HUES6 (cell line): ENCODE data around the gene ZNF407.
A peak's percentile ranks its signal among the peaks of the same experiment; 100 is the strongest.

Source experiments
- H3K27ac ChIP-seq: 2 replicates; pipeline ENCODE4 v1.7.0; 2013; ENCODE audit warnings: low read depth, mild to moderate bottlenecking, low read length, inconsistent platforms
- H3K27me3 ChIP-seq: 2 replicates; pipeline ENCODE4 v1.6.1; 2013; ENCODE audit warnings: low read length; ENCODE audit not compliant: control insufficient read depth, insufficient read depth
- H3K36me3 ChIP-seq: 2 replicates; pipeline ENCODE4 v1.6.1; 2013; ENCODE audit warnings: low read length; ENCODE audit not compliant: control insufficient read depth, insufficient read depth
- H3K4me1 ChIP-seq: 2 replicates; pipeline ENCODE4 v1.6.1; 2013; ENCODE audit warnings: low read length; ENCODE audit not compliant: control insufficient read depth, insufficient read depth
- H3K4me3 ChIP-seq: 2 replicates; pipeline ENCODE4 v1.5.1; 2013; ENCODE audit warnings: low read depth, low read length
- H3K9ac ChIP-seq: one replicate; pipeline ENCODE4 v1.6.1; 2013; ENCODE audit warnings: mild to moderate bottlenecking, low read length
- H3K9me3 ChIP-seq: 2 replicates; pipeline ENCODE4 v1.6.1; 2013; ENCODE audit warnings: low read depth, low read length; ENCODE audit not compliant: control insufficient read depth, insufficient read depth

ZNF407 gene

DNA sequence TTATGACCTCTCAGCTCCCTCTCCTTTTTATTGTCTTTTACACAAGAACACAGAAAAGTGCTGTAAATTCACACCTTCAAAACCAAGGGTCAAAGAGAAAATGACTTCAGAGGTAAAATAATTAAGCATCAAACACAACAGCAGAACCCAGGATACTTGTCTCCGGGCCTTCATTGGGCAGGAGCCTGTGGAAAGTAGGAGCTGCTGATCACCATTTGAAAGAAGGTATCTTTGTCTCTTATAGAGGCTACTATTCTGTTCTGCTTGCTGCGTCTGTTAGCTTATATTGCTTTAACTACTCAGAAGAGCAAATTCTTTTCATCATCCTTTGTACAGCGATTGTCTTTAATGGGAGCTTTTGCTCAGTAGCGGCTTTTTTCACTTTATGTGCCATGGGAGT is 350.2 kb downstream of the ZNF407 start:
- H3K4me3 ChIP-seq, result no peak overlapping the region
- no peaks in the 10 kb centered on the region for H3K27me3 ChIP-seq
- H3K9ac ChIP-seq, result no peak overlapping the region
- no peaks in the 10 kb centered on the region for H3K36me3 ChIP-seq
- H3K9me3 ChIP-seq, result no peaks in the 10 kb centered on the region
- no peak overlapping the region for H3K27ac ChIP-seq
- peaks cover 30% of the 10 kb centered on the region for H3K4me1 ChIP-seq

DNA sequence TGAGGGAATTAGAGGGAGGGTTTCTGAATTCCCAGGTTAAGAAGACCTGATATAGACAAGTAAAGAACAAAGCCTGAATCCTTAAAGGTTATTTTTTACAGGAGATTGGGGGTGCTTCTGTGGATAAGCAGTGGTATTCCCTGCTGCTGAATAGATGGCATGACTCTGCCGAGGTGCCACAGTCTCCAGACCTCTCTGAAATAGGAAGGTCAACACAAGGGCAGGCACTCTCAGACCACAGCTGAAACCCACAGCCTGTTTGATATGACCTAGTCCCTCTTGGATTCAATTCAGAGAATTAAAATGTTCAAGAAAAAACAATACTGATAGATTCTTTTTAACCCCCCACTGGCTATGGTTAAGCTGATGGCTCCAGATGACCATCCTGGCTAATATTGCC is 351.9 kb downstream of the ZNF407 start:
- no peak overlapping the region for H3K27ac ChIP-seq
- H3K9ac ChIP-seq, result no peak overlapping the region
- no peaks in the 10 kb centered on the region for H3K36me3 ChIP-seq
- no peaks in the 10 kb centered on the region for H3K9me3 ChIP-seq
- no peak overlapping the region for H3K4me3 ChIP-seq
- H3K4me1 ChIP-seq, result peaks cover 30% of the 10 kb centered on the region
- no peaks in the 10 kb centered on the region for H3K27me3 ChIP-seq

DNA sequence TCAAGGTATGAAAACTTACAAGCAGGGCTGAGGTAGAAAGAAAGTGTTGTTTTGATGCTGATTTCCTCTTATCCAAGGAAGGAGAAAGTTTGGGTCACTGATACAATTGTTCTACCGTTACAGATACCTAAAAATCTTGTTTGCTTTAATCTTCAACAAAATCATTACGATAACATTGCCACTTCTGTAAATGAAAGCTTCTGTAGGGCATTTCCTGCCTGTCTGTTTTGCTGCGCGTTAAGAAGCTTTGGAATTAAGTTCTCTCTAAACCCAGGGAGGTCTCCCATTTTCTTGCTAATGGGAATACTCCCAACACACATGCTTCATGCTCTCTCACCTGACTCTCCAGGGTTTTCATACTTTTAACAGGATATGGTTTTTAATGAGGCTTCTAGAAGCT is 352.8 kb downstream of the ZNF407 start:
- Histone ChIP-seq H3K4me1 (peaks cover 30% of the 10 kb centered on the region), H3K36me3 (no peaks in the 10 kb centered on the region), H3K9ac (no peak overlapping the region), H3K4me3 (no peak overlapping the region), H3K27ac (peak overlapping the region; percentile 31; the same call in 1 of the 2 replicates), H3K27me3 (no peaks in the 10 kb centered on the region), H3K9me3 (no peaks in the 10 kb centered on the region)

DNA sequence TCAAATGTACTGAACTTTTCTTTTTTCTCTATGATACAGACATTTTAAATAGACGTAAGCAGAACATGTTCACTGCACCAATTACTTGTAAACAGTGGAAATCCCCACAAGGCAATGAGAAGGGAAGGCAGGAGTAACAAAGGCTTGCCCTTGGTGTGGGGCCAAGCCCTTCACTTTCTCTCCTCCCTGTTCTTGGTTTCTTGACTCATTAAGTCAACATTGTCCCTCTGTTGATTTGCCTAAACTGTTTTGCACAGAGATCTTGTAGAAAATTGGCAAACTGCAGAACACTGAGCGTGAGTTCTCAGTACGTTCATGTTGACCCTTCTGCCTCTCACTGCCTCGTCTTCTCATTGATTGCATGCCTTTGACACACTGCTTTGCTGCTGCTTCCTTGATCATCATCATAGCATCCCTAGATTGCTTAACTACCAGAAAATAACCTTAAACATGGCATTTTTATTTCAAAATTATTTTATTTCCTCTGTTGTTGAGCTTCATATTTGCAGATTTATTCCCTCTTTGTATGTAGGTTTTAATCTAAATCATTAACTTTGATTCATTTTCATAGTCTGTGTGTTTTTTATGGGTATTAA is 353.6 kb downstream of the ZNF407 start:
- Histone ChIP-seq H3K27me3 (no peaks in the 10 kb centered on the region), H3K36me3 (no peaks in the 10 kb centered on the region), H3K9ac (no peak overlapping the region), H3K9me3 (no peaks in the 10 kb centered on the region), H3K4me3 (no peak overlapping the region), H3K27ac (no peak overlapping the region), H3K4me1 (peaks cover 30% of the 10 kb centered on the region)

DNA sequence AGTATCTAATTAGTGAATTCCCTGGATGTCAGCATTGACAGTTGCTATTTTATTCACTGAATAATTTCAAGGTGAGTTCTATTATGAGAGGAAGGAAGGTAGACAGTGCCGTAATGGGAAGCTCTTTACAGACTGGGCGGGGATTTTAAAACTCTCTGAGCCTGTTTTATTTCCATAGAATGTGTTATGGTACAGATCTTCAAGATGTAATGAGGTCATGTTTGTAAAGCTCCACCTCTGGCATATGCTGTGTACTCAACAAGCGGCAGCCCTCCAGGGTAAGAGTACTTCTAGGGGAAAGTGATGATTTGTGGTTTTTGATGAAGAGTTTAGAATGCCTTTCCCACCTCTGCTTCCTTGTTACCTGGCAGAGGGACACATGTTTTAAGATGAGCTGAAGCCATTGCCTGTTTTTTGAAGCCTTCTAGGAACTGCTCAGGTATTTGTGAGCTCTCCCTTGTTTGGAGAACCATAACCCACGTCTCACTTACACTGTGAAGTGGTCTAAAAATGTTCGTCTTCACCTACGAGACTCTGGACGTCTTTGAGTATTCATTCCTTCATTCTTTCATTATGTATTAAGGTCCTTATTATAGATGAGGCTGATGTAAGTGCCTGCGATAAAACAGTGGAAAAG is 360.0 kb downstream of the ZNF407 start:
- Histone ChIP-seq H3K4me1 (no peaks in the 10 kb centered on the region), H3K4me3 (no peak overlapping the region), H3K9me3 (no peaks in the 10 kb centered on the region)

DNA sequence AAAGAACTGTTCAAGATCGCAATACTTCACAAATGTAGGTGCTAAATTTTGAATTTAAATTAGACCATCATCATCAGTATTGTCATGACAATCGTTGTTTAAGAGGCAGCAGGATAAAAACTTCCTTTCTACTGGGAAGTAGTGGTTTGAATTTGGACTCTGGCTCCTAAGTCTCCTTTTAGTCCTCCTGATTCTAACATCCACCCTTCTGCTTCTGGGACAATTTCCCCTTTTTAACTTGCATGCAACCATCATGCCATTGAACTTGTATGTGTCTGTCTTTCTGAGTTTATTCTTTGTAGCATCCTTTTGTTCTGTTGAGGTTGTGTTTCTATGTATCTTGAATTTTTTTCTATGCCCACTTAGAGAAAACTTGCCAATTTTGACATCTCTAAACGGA is 361.5 kb downstream of the ZNF407 start:
- no peak overlapping the region for H3K9ac ChIP-seq
- no peaks in the 10 kb centered on the region for H3K9me3 ChIP-seq
- H3K27me3 ChIP-seq, result no peaks in the 10 kb centered on the region
- no peaks in the 10 kb centered on the region for H3K36me3 ChIP-seq
- no peak overlapping the region for H3K27ac ChIP-seq
- H3K4me1 ChIP-seq, result no peaks in the 10 kb centered on the region
- H3K4me3 ChIP-seq, result no peak overlapping the region

More for the DNA sequence above, 360.0 kb downstream of the ZNF407 start:
- Histone ChIP-seq H3K27ac (no peak overlapping the region), H3K36me3 (no peaks in the 10 kb centered on the region), H3K9ac (no peak overlapping the region), H3K27me3 (no peaks in the 10 kb centered on the region)

DNA sequence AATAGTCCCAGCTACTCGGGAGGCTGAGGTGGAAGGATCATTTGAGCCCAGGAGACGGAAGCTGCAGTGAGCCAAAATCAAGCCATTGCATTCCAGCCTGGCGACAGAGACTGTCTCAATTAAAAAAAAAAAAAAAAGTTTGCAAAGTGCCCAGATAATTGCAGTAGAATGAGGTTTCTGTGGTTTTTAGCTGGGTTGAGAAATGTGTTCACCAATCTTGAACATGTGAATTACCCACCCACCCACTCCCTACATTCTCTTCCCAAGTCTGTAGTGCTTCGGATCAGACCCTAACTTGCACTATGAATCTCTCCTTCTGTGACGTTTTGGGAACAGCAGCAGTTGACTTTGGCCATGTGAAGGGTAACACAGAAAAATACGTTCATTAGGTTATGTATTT is 363.9 kb downstream of the ZNF407 start:
- Histone ChIP-seq H3K36me3 (no peaks in the 10 kb centered on the region), H3K4me3 (no peak overlapping the region), H3K9me3 (no peaks in the 10 kb centered on the region), H3K4me1 (no peaks in the 10 kb centered on the region), H3K27me3 (no peaks in the 10 kb centered on the region), H3K27ac (no peak overlapping the region), H3K9ac (no peak overlapping the region)

DNA sequence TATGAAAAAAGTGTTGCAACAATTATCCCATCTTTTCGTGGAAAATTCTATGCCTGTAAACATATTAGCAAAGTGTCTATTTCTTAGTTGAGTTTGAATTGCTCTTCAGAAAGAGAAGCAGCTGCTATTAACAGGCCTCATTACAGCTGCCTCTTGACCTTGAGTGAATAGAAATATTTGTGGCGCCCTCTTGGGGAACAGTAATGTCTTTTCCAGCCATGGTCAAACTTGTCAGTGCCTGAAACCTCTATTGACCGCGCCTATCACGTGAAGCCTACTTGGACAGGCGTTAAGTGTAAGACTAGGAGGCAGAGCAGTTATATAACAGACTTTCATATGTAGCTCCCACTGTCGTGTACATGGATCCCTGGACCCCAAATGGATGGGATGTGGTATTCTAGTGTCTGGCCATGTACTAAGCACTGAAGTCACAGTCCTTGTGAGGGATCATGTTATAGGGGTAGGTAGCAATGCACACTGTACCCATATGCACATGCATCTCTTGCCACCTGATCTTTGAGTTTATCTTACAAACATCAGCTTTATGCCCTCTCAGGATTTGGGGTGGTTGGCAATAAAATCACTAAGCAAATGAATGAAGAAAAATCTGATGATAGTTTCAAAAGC is 366.3 kb downstream of the ZNF407 start:
- Histone ChIP-seq H3K4me1 (no peaks in the 10 kb centered on the region), H3K27me3 (no peaks in the 10 kb centered on the region)

DNA sequence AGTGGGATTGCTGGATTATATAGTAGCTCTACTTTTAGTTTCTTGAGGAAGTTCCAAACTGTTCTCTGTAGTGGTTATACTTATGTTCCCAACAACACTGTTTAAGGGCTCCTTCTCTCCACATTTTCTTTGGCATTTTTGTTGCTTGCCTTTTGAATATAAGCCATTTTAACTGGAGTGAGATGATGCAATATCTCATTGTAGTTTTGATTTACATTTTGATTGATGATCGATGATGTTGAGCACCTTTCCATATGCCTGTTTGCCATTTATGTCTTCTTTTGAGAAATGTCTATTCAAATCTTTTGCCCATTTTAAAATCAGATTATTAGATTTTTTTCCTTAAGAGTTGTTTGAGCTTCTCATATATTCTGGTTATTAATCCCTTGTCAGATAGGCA is 368.0 kb downstream of the ZNF407 start:
- no peak overlapping the region for H3K27ac ChIP-seq
- no peak overlapping the region for H3K9ac ChIP-seq
- H3K4me1 ChIP-seq, result no peaks in the 10 kb centered on the region
- H3K9me3 ChIP-seq, result no peaks in the 10 kb centered on the region
- H3K4me3 ChIP-seq, result no peak overlapping the region
- H3K27me3 ChIP-seq, result no peaks in the 10 kb centered on the region
- H3K36me3 ChIP-seq, result no peaks in the 10 kb centered on the region

More for the DNA sequence above, 366.3 kb downstream of the ZNF407 start:
- Histone ChIP-seq H3K9ac (no peak overlapping the region), H3K4me3 (no peak overlapping the region), H3K27ac (no peak overlapping the region), H3K9me3 (no peaks in the 10 kb centered on the region), H3K36me3 (no peaks in the 10 kb centered on the region)

DNA sequence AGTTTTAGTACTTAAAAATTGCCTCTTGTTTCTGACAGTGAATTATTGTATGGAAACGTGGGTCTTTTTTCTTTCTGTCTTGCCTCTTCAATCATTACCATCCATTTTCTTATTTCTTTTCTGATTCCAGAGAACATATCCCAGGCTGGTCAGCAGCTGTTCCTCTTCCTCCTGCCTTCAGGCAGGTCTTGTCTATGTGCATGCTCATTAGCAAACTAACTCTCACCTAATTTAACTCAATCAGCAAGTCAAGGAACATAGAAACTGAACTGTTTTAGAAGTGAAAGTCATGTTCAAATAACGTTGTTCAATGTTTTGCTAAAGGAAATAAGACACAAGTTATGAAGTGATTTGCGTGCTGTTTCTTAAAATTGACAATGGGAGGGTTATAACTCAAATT is 369.8 kb downstream of the ZNF407 start:
- no peaks in the 10 kb centered on the region for H3K9me3 ChIP-seq
- H3K4me1 ChIP-seq, result no peaks in the 10 kb centered on the region
- H3K27me3 ChIP-seq, result no peaks in the 10 kb centered on the region
- no peaks in the 10 kb centered on the region for H3K36me3 ChIP-seq
- H3K27ac ChIP-seq, result no peak overlapping the region
- H3K9ac ChIP-seq, result no peak overlapping the region
- H3K4me3 ChIP-seq, result no peak overlapping the region

DNA sequence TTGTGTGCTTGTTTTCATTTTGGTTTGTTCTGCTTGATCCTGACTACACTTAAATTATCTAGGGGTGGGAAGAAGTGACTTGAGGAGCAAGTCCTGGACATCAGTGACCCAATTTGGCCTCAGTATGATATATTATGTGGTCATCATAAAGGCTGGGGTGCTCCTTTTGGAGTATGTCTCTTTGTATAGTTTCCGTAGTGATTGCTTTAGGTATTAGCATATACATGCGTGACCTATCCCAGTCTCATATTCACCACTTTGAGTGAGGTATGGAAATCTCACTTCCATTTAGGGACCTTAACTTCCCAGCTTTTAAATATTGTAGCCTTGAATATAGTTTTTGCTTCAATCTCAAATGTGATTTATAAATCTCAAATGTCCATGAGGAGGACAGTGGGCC is 370.3 kb downstream of the ZNF407 start:
- Histone ChIP-seq H3K4me3 (no peak overlapping the region), H3K9me3 (no peaks in the 10 kb centered on the region), H3K36me3 (no peaks in the 10 kb centered on the region), H3K9ac (no peak overlapping the region), H3K27ac (no peak overlapping the region), H3K27me3 (no peaks in the 10 kb centered on the region), H3K4me1 (no peaks in the 10 kb centered on the region)
